Stimulated activated CD4-positive, alpha-beta T cell treated with anti-CD3 and anti-CD28 coated beads, Interleukin-2, amount 100 ng/mL, for 4 hours (primary cell): ENCODE results near the gene BANK1.
"Not testable (repeated sequence)": the region's sequence is repeated elsewhere in the genome, so short reads cannot be mapped to it uniquely, and the experiment has no call there.

ENCODE experiments used
- DNase-seq: peaks from one replicate; pipeline ENCODE4 v3.0.0-alpha.2; 2020; ENCODE audit warnings: low read depth

The BANK1 gene

DNA sequence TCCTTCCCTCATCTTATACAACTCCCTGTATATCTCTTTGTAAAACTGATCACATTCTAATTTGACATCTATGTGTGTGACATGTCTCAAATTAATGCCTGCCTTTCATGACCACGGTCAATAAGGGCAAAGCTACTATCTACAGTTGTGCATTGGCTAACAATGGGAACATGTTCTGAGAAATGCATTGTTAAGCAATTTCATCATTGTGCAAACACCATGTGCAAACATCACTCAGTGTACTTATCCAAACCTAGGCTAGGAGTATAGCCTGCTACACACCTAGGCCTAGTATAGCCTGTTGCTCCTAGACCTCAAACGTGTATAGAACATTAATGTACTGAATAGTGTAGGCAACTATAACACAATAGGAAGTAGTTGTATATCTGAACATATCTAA, 95.0 kb downstream of the BANK1 start:
- no peak for DNase-seq

DNA sequence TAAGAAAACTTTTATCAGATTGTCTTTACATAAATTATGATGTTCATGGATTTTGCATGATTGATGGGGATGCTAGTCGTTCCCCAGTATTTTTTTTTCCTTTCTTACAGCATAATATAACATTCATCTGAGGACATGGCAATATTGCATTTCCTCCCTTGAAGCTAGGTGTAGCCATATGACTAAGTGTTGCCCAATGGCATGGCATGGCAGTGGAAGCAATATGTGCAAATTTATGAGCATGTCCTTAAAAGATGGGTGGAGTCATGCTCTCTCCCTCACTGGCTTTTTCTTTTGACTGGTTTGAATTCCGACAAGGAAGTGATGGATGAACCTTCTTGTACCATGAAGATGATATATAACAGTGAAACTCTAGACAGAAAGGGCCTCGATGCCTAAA, 96.3 kb downstream of the BANK1 start:
- DNase-seq, result no peak

- no peak for DNase-seq
Measured at GRCh38 chr4:101888472-101888871, 97.9 kb downstream of the BANK1 start.

DNA sequence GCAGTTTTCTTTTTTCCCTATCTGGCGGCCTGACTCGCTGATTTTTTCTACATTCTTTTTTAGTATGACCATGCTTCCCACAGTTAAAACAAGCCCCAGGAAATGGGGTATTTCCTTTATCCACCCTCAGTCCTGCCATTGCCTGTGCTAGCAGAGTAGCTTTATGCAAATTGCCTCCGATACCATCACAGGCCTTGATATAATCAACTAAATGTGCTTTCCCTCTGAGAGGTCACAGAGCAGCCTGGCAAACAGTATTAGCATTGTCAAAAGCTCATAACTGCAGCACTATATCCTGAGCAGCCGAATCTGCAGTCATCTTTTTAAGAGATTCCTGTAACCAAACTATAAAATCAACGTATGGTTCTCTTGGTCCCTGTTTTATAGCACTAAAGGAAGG, 115.0 kb downstream of the BANK1 start:
- not testable (repeated sequence) for DNase-seq

DNA sequence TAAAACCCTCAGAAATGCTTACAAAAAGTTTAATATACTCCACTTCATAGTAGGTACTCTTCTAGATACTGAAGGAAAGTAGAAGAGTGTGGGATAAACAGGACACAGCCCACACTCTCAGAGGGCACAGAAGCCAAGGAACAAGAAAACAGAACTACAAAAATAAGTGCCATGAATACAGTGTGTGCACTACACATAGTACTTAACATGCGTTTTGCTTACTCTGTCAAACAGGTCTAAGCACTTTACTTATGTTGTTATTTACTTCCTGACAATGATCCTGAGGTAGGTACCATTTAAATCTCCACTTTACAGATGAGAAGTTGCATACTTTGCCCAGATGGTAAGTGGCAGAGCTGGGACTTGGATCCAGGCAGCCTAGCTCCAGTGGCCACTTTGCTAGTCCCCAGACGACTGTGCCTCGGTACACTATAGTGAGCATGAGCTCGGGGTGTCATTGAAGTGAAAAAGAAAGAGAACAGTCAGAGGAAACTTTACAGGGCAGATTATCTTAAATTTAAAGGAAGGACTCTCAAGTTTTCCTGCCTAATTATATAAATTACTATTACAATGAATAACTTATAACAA, 120.3 kb downstream of the BANK1 start:
- DNase-seq, result no peak

- no peak for DNase-seq
Measured at GRCh38 chr4:101911616-101912015, 121.1 kb downstream of the BANK1 start.

DNA sequence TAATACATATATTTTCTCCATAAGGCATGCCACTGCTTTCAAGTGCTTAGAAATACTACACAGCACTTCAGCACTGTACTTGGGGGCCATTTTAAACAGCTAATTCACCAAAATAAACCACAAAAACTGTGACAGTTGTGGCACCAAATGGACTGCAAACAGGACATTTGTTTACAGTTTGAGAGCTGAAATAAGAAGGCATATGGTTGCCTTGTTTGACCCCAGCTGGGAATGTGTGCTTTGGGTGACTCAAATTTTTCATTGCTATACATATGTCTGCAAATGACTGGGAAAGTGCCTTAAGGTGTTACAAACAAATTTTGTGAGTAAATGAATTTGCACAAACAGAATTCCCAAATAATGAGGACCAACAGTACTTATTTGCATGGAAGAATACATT, 124.2 kb downstream of the BANK1 start:
- no peak for DNase-seq

- DNase-seq, result no peak
Measured at GRCh38 chr4:101919373-101919977, 128.9 kb downstream of the BANK1 start.

DNA sequence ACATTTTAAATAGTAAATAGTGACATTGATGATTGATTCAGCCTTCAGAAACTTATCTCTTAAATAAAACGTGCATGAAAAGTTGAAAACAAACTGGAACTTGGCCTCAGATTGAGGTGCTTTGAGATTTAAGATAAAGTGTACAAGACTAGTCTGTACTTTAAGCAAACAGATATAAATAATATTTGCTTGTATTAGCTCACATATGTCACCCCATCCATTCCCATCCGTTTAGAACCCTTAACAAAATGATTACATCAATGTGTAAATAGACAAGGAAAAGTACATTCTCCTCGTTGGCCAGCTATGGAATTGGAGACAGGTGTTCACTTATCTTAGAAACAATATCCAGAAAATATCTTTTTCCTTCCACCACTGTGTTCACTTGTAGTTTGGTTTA, 130.8 kb downstream of the BANK1 start:
- DNase-seq, result no peak

- no peak for DNase-seq
Measured at GRCh38 chr4:101931619-101932018, 141.1 kb downstream of the BANK1 start.

DNA sequence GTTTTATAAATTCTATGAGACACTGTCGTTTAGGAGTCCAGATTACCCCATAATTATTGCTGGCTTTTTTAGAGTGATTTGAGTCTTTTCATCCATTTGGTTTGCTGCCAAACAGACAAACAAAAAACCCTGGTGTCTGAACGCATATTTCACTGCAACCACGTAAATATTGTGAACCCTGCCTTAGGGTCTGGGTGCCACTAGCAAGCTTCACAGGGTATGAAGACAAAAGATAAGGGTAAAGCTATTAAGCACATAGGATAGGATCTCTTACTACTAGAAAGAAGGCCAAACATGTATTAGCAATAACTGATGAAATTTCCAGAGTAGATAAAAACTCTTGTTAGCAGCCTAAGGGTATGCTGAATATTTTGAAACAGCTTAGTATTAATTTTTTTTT, 143.3 kb downstream of the BANK1 start:
- DNase-seq, result no peak

DNA sequence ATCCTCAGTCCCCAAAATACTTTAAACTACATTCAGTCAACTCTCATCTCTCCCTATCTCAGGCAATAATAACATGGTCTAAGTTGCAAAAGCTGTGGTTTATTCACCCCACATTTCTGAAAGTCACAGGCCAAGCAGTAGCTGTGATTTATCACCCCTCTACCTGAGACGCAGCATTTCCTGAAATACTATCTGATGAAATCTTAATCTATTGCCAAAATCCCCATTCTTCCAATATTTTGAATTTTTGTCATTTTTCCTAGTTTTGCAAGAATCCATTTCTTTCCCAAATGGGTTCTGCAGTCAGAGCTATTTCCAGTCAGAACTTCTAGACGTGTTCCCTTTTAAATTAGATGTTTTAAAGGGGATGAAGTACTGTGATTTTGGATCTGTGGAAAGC, 148.3 kb downstream of the BANK1 start:
- DNase-seq, result no peak

DNA sequence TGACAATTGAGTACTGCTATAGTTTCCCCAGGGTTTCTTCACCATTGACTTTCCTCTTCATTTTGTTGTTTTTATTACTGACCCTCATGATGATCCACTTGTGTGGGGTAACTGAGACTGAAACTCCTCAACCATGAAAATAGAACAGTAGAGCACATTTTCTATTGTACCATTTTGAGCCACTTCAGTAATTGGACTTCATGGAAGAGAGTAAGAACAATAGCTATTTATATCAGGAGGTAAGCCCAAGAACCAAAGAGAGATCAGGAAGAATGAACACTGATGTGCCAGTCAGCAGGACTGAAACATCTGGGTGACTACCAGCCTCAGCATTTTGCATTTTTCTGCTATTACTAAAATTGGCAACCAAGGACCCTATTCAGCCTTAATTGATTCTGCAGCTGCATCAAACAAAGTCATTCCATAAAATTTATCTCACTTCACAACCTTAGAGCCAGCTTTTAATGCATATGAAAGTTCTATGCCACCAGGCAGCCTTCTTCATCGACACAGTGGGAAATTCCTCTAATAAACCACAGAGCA, 151.4 kb downstream of the BANK1 start:
- no peak for DNase-seq

DNA sequence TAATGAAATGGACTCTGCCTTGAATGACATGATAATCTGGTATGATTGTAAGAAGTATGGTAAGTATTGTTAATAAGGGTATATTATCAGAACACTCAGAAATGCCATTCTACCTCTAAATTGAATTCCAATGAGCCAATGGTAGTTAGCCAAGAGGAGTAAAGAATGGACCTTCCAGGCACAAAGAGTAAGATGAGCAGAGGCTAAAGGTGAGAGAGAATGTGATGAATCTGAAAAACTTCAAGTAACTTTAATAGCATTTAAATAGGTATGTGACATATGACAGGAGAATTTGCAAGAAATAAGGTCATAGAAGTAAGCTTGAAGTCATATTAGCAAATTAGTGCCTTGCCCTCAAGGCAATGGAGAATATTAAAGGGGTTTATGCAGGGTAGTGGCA, 152.4 kb downstream of the BANK1 start:
- DNase-seq, result no peak

DNA sequence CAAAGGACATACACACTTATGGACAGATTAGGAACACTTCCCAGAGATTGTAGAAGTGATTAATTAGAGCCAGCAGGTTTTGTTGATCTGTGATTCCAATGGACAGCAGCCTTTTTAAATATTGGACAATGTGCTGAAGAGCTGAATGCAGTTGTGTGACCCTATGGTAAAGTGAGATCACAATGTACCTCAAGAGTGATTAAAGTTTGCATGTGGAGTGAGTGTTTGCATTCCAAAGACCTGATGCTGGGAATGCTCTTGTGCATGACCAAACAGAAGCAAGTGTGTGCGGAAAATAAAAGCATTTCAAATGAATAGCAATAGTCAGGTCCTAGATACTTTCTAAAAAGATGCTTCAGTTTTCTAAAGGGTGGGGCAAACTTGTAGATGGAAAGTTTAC, 154.1 kb downstream of the BANK1 start:
- DNase-seq, result no peak

GRCh38 chr4:101948055-101948454, 157.5 kb downstream of the BANK1 start:
- no peak for DNase-seq

DNA sequence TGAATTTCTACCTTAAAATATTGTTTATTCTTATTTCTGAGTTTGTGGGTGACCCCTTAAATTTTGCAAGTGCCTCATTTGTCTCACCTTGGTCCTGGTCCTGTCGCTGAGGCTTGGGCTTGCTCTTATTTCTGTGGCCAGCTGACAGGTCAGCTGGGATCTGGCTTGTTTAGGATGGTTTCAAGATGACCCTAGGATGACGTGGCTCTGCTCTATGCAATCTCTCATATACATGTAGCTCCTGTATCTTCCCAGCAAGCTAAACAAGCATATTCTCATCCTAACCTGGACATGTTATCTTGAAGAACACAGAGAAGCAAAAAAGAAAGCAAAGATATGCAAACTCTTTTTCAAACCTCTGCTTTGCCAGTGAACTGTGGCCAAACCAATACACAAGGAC, 158.4 kb downstream of the BANK1 start:
- no peak for DNase-seq

GRCh38 chr4:101950258-101950979, 159.9 kb downstream of the BANK1 start:
- DNase-seq, result no peak

- no peak for DNase-seq
Measured at GRCh38 chr4:101952985-101953384, 162.5 kb downstream of the BANK1 start.

- DNase-seq, result no peak
Measured at GRCh38 chr4:101953949-101954348, 163.4 kb downstream of the BANK1 start.

DNA sequence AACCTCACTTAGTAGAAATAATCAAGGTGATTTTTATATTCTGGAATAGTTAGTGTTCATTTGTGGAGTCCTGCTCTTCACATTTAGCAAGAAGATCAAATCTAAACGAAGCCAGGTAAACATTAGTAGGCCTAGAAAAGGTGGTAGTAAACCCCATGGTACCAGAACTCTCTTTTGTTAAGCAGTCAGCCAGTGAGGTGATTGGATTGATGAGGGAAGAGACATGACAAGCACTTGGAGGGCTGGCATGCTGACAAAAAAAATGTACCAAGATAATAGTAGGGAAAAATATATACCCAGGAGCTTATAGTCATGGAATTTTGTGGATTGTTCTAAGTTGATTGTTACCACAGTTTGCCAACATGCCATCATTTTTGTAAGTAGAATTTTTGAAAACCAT, 163.8 kb downstream of the BANK1 start:
- DNase-seq, result no peak

DNA sequence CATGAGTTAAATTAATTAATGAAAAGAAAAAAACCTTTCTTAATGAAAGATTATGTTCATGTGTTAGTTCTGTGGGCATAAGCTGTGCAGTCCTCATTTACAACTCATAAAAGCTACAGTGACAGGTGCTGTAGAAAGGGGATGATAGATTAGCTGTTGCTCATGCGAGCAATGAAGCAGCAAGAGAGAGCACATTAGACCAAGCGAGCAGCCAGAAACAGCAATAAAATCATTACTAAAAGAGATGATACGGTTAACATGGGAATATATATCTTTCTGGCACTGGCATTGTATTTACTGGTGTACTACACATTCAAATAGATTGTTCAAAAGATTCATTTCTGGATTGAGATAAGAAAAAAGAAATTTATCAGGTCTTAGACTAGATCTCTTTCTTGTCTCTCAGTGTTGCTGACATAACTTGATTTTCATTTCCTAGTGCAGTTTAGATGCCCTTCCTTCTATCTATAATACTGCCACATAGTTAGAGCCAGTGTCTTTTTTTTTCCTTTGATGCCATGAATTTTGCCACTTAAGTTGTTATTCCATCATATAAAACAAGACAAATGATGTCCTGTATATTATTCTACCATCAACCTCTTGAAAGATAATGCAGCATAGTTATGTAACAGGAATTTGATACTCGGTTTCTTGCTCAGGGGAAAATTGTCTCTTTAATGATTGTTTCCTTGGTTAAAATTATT, 164.6 kb downstream of the BANK1 start:
- no peak for DNase-seq
